Calu3 (cell line): ENCODE data around the gene PPP1R13L. TPM values are rescaled to one million over a fixed set of nuclear protein-coding genes. Genes with fewer than 3 reads are reported as not detected.

ENCODE experiments used
- BruUV-seq: library from RNA; stranded (reverse); fragments of 400-500 nt; replicated peaks from 2 replicates; lab custom pipeline; 2021; lab: Mats Ljungman, UMichigan
- CTCF ChIA-PET: fragments of 300-600 bp; sonication (Branson Sonifier 250); formaldehyde crosslinking; loops from one replicate; lab custom pipeline; 2022; ENCODE audit warnings: antibody characterized with exemption; lab: Charles Lee
- DNase-seq: peaks from one replicate; pipeline ENCODE4 v3.0.0; 2022
- H3K27ac Mint-ChIP-seq: one replicate; pipeline ENCODE4 v1.8.0; 2022; ENCODE audit warnings: mixed read lengths; ENCODE audit not compliant: unreplicated experiment
- H3K27me3 Mint-ChIP-seq: one replicate; pipeline ENCODE4 v1.8.0; 2022; ENCODE audit warnings: mixed read lengths; ENCODE audit not compliant: unreplicated experiment
- H3K36me3 Mint-ChIP-seq: one replicate; pipeline ENCODE4 v1.8.0; 2022; ENCODE audit warnings: mild to moderate bottlenecking, moderate library complexity, mixed read lengths; ENCODE audit not compliant: insufficient read depth, unreplicated experiment
- H3K4me1 Mint-ChIP-seq: one replicate; pipeline ENCODE4 v1.8.0; 2022; ENCODE audit warnings: mild to moderate bottlenecking, low read depth, mixed read lengths; ENCODE audit not compliant: unreplicated experiment
- H3K4me3 Mint-ChIP-seq: one replicate; pipeline ENCODE4 v1.8.0; 2022; ENCODE audit warnings: mild to moderate bottlenecking, low read depth, moderate library complexity, mixed read lengths; ENCODE audit not compliant: unreplicated experiment
- H3K9me3 Mint-ChIP-seq: one replicate; pipeline ENCODE4 v1.8.0; 2022; ENCODE audit warnings: low read depth, mixed read lengths; ENCODE audit not compliant: unreplicated experiment
- CTCF ChIP-seq: fragments of 200-600 bp; IDR thresholded peaks from one replicate; pipeline ENCODE4 v1.8.0; 2022; ENCODE audit warnings: antibody characterized with exemption; ENCODE audit not compliant: unreplicated experiment
- intact Hi-C: fragments of 100-400 bp; cut with micrococcal nuclease; formaldehyde crosslinking; loops from one replicate; pipeline ENCODE4 v1.10.0; 2022; ENCODE audit not compliant: unreplicated experiment
- total RNA-seq: library from RNA; stranded (reverse); gene quantifications from 2 replicates; pipeline ENCODE4 v1.2.3, GENCODE V29; 2022

PPP1R13L gene
- total RNA-seq, 1 experiment from 2014 or later, result 135 TPM

GRCh38 chr19:45355910-45356309 lies 49.0 kb downstream of the PPP1R13L start:
- H3K36me3 Mint-ChIP-seq, result peaks cover 47% of the 10 kb centered on the region
- BruUV-seq, result no TSS peak
- H3K27me3 Mint-ChIP-seq, result no peaks in the 10 kb centered on the region
- H3K4me3 Mint-ChIP-seq, result no peak overlapping the region
- H3K9me3 Mint-ChIP-seq, result no peaks in the 10 kb centered on the region
- CTCF ChIA-PET, result no interaction called here
- TF ChIP-seq CTCF, result no peak
- intact Hi-C loops, result no loop called here
- no peaks in the 10 kb centered on the region for H3K4me1 Mint-ChIP-seq
- H3K27ac Mint-ChIP-seq, result no peak overlapping the region
- DNase-seq, result no peak

GRCh38 chr19:45355402-45355801 lies 49.5 kb downstream of the PPP1R13L start:
- intact Hi-C loops, result no loop called here
- BruUV-seq, result no TSS peak
- Mint-ChIP-seq H3K27me3 (no peaks in the 10 kb centered on the region), H3K27ac (no peak overlapping the region), H3K9me3 (no peaks in the 10 kb centered on the region), H3K4me3 (no peak overlapping the region), H3K36me3 (peaks cover 46% of the 10 kb centered on the region), H3K4me1 (no peaks in the 10 kb centered on the region)
- TF ChIP-seq CTCF, result no peak
- DNase-seq, result no peak
- CTCF ChIA-PET, result no interaction called here

- Mint-ChIP-seq H3K9me3 (no peaks in the 10 kb centered on the region), H3K4me3 (no peak overlapping the region), H3K27ac (no peak overlapping the region), H3K36me3 (peaks cover 51% of the 10 kb centered on the region), H3K4me1 (no peaks in the 10 kb centered on the region), H3K27me3 (no peaks in the 10 kb centered on the region)
- TF ChIP-seq CTCF, result no peak
- DNase-seq, result no peak
- CTCF ChIA-PET, result interaction anchor here (1.2 kb wide), 1 partner anchor 14 kb away, joined by 5 read pairs; no protein-coding TSS in a partner anchor
- intact Hi-C loops, result no loop called here
- BruUV-seq, result no TSS peak
These were observed 50.5 kb downstream of the PPP1R13L start for GRCh38 chr19:45354241-45354842.

- CTCF ChIA-PET, result interaction anchor here (1.2 kb wide), 1 partner anchor 15 kb away, joined by 5 read pairs; no protein-coding TSS in a partner anchor
- peaks cover 55% of the 10 kb centered on the region for H3K36me3 Mint-ChIP-seq
- H3K9me3 Mint-ChIP-seq, result no peaks in the 10 kb centered on the region
- intact Hi-C loops, result no loop called here
- DNase-seq, result no peak
- H3K27ac Mint-ChIP-seq, result no peak overlapping the region
- no peaks in the 10 kb centered on the region for H3K4me1 Mint-ChIP-seq
- no peak for TF ChIP-seq CTCF
- BruUV-seq, result no TSS peak
- no peak overlapping the region for H3K4me3 Mint-ChIP-seq
- H3K27me3 Mint-ChIP-seq, result no peaks in the 10 kb centered on the region
These were observed 51.7 kb downstream of the PPP1R13L start for GRCh38 chr19:45352914-45353796.
